ENCODE results near the gene SOCS4. TPM values are rescaled to one million over a fixed set of nuclear protein-coding genes. Genes with fewer than 3 reads are reported as not detected.

SOCS4 gene, protein sequence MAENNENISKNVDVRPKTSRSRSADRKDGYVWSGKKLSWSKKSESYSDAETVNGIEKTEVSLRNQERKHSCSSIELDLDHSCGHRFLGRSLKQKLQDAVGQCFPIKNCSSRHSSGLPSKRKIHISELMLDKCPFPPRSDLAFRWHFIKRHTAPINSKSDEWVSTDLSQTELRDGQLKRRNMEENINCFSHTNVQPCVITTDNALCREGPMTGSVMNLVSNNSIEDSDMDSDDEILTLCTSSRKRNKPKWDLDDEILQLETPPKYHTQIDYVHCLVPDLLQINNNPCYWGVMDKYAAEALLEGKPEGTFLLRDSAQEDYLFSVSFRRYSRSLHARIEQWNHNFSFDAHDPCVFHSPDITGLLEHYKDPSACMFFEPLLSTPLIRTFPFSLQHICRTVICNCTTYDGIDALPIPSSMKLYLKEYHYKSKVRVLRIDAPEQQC
- total RNA-seq: 5.9 and 7.4 TPM in 2 replicates

GRCh38 chr14:55026793-55027561, at the start of gene SOCS4, which contains the start of gene WDHD1:
SOCS4 (plus strand) TSS chr14:55027236; CDS start chr14:55043042, 15,806 bp downstream.
WDHD1 (minus strand) TSS chr14:55027099; CDS start chr14:55026787, 312 bp downstream.

DNA sequence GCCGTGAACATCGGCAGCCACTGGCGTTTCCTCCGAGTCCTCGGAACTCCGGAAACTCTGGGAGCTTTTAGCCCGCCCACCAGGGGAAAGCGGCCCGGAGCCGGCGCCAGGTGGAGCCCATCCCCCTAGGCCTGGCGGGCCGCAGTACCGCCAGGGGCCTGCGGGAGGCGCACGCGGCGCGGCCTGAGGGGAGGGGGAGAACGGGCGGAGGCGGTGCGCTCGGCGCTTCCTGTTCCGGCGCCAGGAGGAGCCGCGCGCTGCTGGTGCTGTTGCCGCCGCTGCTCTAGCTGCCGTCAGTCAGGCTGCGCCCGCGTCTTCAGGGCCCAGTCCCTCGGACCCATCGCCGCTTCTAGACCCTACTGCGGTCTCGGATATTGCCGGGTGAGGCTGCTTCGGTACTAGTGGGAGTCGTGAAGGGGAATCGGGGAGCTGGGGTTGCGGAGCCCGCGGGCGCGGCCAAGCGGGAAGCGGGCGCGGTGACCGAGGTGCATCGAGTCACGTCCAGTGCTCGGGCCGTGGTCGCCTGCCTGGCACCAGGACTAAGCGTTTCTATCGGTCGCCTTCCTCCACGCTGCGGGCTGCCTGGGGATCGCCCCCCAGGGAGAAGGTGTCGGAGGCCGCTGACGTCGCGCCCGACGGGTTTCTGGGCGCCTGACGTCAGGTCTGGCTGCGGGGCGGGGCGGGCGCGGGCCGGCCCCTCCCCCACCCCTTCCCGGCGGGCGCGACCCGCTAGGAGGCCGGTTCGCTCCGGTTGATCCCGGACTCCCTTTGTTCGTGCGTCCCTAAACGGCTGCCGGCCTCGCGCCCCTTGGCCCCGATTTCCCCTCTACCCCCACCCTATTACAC, 24.6 kb downstream of the SOCS4 start, which contains the start of gene MAPK1IP1L:
Gene MAPK1IP1L, plus strand, starts transcription at position 225 of the 846 bp plus-strand sequence. CDS start 10,037 bp downstream, outside the sequence.

Other genes with a start within 250 kb of the SOCS4 start
- gene GCH1, start 124.4 kb upstream of the SOCS4 start, total RNA-seq: 1.5 and 1.6 TPM in 2 replicates
- 11.1 and 14.8 TPM in 2 replicates for gene WDHD1, start 137 bp upstream of the SOCS4 start, total RNA-seq
- 52.3 and 96.0 TPM in 2 replicates for gene MAPK1IP1L, start 24.4 kb downstream of the SOCS4 start, total RNA-seq
- gene LGALS3, start 102.0 kb downstream of the SOCS4 start, total RNA-seq: 331 TPM in 2 replicates
- gene DLGAP5, start 164.3 kb downstream of the SOCS4 start, total RNA-seq: 48.5 and 59.2 TPM in 2 replicates
- gene FBXO34, start 244.2 kb downstream of the SOCS4 start, total RNA-seq: 11.9 and 13.6 TPM in 2 replicates

Data from bronchus fibroblast of lung (primary cell).